SK-N-SH treated with all-trans-retinoic acid at 6 μM for 48 hours (cell line): ENCODE data around the gene WDR90.

Experiments used
- ATAC-seq: fragments of 200-7000 bp; cut with Tn5 transposase; 3 replicates; pipeline ENCODE4 v1.9.1; 2020; ENCODE audit warnings: mild to moderate bottlenecking, moderate library complexity
- BACH2 ChIP-seq: fragments of 250-450 bp; sonication (Bioruptor Pico); IDR thresholded peaks from 2 replicates; pipeline ENCODE4 v1.9.0; 2021; ENCODE audit warnings: mild to moderate bottlenecking, borderline replicate concordance
- CREB5 ChIP-seq: fragments of 250-450 bp; sonication (Bioruptor Pico); IDR thresholded peaks from 2 replicates; pipeline ENCODE4 v1.5.1; 2020; ENCODE audit warnings: low read depth, mild to moderate bottlenecking, moderate library complexity
- CSDC2 ChIP-seq: fragments of 250-450 bp; sonication (Bioruptor Pico); IDR thresholded peaks from 2 replicates; pipeline ENCODE4 v1.5.0; 2020; ENCODE audit warnings: mild to moderate bottlenecking, moderate library complexity
- CSRNP3 ChIP-seq: fragments of 250-450 bp; sonication (Bioruptor Pico); IDR thresholded peaks from 2 replicates; pipeline ENCODE4 v1.5.1; 2021; ENCODE audit warnings: mild to moderate bottlenecking, moderate library complexity
- ESRRG ChIP-seq: fragments of 250-450 bp; sonication (Bioruptor Pico); IDR thresholded peaks from 2 replicates; pipeline ENCODE4 v1.6.1; 2021; ENCODE audit warnings: mild to moderate bottlenecking
- GLIS3 ChIP-seq: fragments of 250-450 bp; sonication (Bioruptor Pico); IDR thresholded peaks from 2 replicates; pipeline ENCODE4 v1.5.0; 2020; ENCODE audit warnings: mild to moderate bottlenecking, moderate library complexity
- ISL1 ChIP-seq: fragments of 250-450 bp; sonication (Bioruptor Pico); IDR thresholded peaks from 2 replicates; pipeline ENCODE4 v2.1.2; 2022; ENCODE audit warnings: mild to moderate bottlenecking, moderate library complexity
- PATZ1 ChIP-seq: fragments of 250-450 bp; sonication (Bioruptor Pico); IDR thresholded peaks from 2 replicates; pipeline ENCODE4 v1.8.0; 2020; ENCODE audit warnings: mild to moderate bottlenecking, moderate library complexity, borderline replicate concordance
- POU6F1 ChIP-seq: fragments of 250-450 bp; sonication (Bioruptor Pico); IDR thresholded peaks from 2 replicates; pipeline ENCODE4 v1.8.0; 2021; ENCODE audit warnings: low read depth, mild to moderate bottlenecking, moderate library complexity, borderline replicate concordance
- PPARA ChIP-seq: fragments of 250-450 bp; sonication (Bioruptor Pico); IDR thresholded peaks from 2 replicates; pipeline ENCODE4 v1.5.0; 2020; ENCODE audit warnings: mild to moderate bottlenecking, borderline replicate concordance
- RARB ChIP-seq: fragments of 250-450 bp; sonication (Bioruptor Pico); IDR thresholded peaks from 2 replicates; pipeline ENCODE4 v1.8.0; 2021; ENCODE audit warnings: mild to moderate bottlenecking, moderate library complexity
- SNAI2 ChIP-seq: fragments of 250-450 bp; sonication (Bioruptor Pico); IDR thresholded peaks from 2 replicates; pipeline ENCODE4 v1.5.0; 2020; ENCODE audit warnings: mild to moderate bottlenecking, moderate library complexity
- TOX ChIP-seq: fragments of 250-450 bp; sonication (Bioruptor Pico); IDR thresholded peaks from 2 replicates; pipeline ENCODE4 v1.8.0; 2021; ENCODE audit warnings: mild to moderate bottlenecking, moderate library complexity, borderline replicate concordance
- TSHZ2 ChIP-seq: fragments of 250-450 bp; sonication (Bioruptor Pico); IDR thresholded peaks from 2 replicates; pipeline ENCODE4 v1.5.0; 2020; ENCODE audit warnings: mild to moderate bottlenecking, moderate library complexity
- ZC3H10 ChIP-seq: fragments of 250-450 bp; sonication (Bioruptor Pico); IDR thresholded peaks from 2 replicates; pipeline ENCODE4 v1.5.1; 2021; ENCODE audit warnings: mild to moderate bottlenecking, moderate library complexity
- ZFP3 ChIP-seq: fragments of 250-450 bp; sonication (Bioruptor Pico); IDR thresholded peaks from 2 replicates; pipeline ENCODE4 v1.5.0; 2020; ENCODE audit warnings: mild to moderate bottlenecking, moderate library complexity
- ZFP30 ChIP-seq: fragments of 450-650 bp; formaldehyde crosslinking; IDR thresholded peaks from 2 replicates; pipeline ENCODE4 v1.5.0; 2022; ENCODE audit warnings: mild to moderate bottlenecking, moderate library complexity
- ZNF565 ChIP-seq: fragments of 450-650 bp; formaldehyde crosslinking; conservative IDR thresholded peaks from 2 replicates; pipeline ENCODE4 v1.5.0; 2020; ENCODE audit warnings: low read depth, mild to moderate bottlenecking, moderate library complexity
- ZNF70 ChIP-seq: fragments of 450-650 bp; formaldehyde crosslinking; IDR thresholded peaks from 2 replicates; pipeline ENCODE4 v1.5.0; 2020; ENCODE audit warnings: mild to moderate bottlenecking, moderate library complexity

The WDR90 gene

GRCh38 chr16:651844-652243 lies 2.7 kb downstream of the WDR90 start (continued):
- no peak for TF ChIP-seq RARB (CRISPR knock-in tag)
- TF ChIP-seq CSRNP3 (CRISPR knock-in tag), result no peak
- TF ChIP-seq, all 23 proteins: peak for 0

GRCh38 chr16:652454-653305 lies 3.5 kb downstream of the WDR90 start:
- TF ChIP-seq ESRRG (CRISPR knock-in tag) (no peak), ISL1 (CRISPR knock-in tag) (no peak), ZFP3 (CRISPR knock-in tag) (no peak), BACH2 (CRISPR knock-in tag) (no peak), TOX (no peak), GLIS3 (CRISPR knock-in tag) (no peak), ZC3H10 (CRISPR knock-in tag) (no peak), RARB (CRISPR knock-in tag) (no peak)
- no peak for ATAC-seq

- no peak for ATAC-seq
- no peak for TF ChIP-seq RARB (CRISPR knock-in tag)
- TF ChIP-seq ESRRG (CRISPR knock-in tag), result no peak
- TF ChIP-seq BACH2 (CRISPR knock-in tag), result no peak
- no peak for TF ChIP-seq POU6F1 (CRISPR knock-in tag)
- no peak for TF ChIP-seq ZFP30 (CRISPR knock-in tag)
- TF ChIP-seq ZNF565, result no peak
- TF ChIP-seq TOX, result no peak
- no peak for TF ChIP-seq SNAI2 (CRISPR knock-in tag)
- TF ChIP-seq ZC3H10 (CRISPR knock-in tag), result no peak
- no peak for TF ChIP-seq ZFP3 (CRISPR knock-in tag)
- no peak for TF ChIP-seq ISL1 (CRISPR knock-in tag)
These were observed 4.9 kb downstream of the WDR90 start for GRCh38 chr16:654034-654433.

GRCh38 chr16:657487-657886 lies 8.3 kb downstream of the WDR90 start:
- TF ChIP-seq CSDC2 (CRISPR knock-in tag) (no peak), CSRNP3 (CRISPR knock-in tag) (no peak), ZFP3 (CRISPR knock-in tag) (no peak), ZNF70 (CRISPR knock-in tag) (no peak), RARB (CRISPR knock-in tag) (no peak), PATZ1 (CRISPR knock-in tag) (no peak), PPARA (no peak)
- TF ChIP-seq, all 23 proteins: peak for 0
- ATAC-seq, result no peak

GRCh38 chr16:658679-659571 lies 9.8 kb downstream of the WDR90 start:
- no peak for ATAC-seq
- no peak for TF ChIP-seq CSDC2 (CRISPR knock-in tag)
- TF ChIP-seq CREB5, result no peak
- TF ChIP-seq ZNF70 (CRISPR knock-in tag), result no peak
- TF ChIP-seq TSHZ2 (CRISPR knock-in tag), result no peak
- no peak for TF ChIP-seq SNAI2 (CRISPR knock-in tag)
- TF ChIP-seq CSRNP3 (CRISPR knock-in tag), result no peak
- TF ChIP-seq TOX, result no peak
